OCI-LY1 (cell line): Measurements from ENCODE around the gene ADAMTSL2.

Source experiments
- H2AFZ ChIP-seq: fragments of 200-600 bp; sonication (generic), shearing (Covaris generic); 2 replicates; pipeline ENCODE4 v1.6.0; 2014; ENCODE audit warnings: antibody characterized with exemption, mild to moderate bottlenecking, low read length
- H3F3A ChIP-seq: fragments of 200-600 bp; sonication (generic), shearing (Covaris generic); 2 replicates; pipeline ENCODE4 v1.6.0; 2014; ENCODE audit warnings: mild to moderate bottlenecking, antibody characterized with exemption, low read length, moderate library complexity; ENCODE audit not compliant: insufficient read depth
- H3K27ac ChIP-seq: fragments of 200-600 bp; sonication (generic); 2 replicates; pipeline ENCODE4 v1.5.1; 2014; ENCODE audit warnings: low read length, mixed run types, mild to moderate bottlenecking, low read depth; ENCODE audit not compliant: poor library complexity, severe bottlenecking
- H3K27me3 ChIP-seq: fragments of 200-600 bp; sonication (generic); 2 replicates; pipeline ENCODE4 v1.6.0; 2014; ENCODE audit warnings: antibody characterized with exemption, mild to moderate bottlenecking, low read length, moderate library complexity; ENCODE audit not compliant: insufficient read depth
- H3K36me3 ChIP-seq: fragments of 200-600 bp; sonication (generic); 2 replicates; pipeline ENCODE4 v1.6.1; 2014; ENCODE audit warnings: mild to moderate bottlenecking, antibody characterized with exemption, low read length, moderate library complexity, mixed read lengths; ENCODE audit not compliant: insufficient read depth
- H3K4me1 ChIP-seq: fragments of 200-600 bp; sonication (generic); 2 replicates; pipeline ENCODE4 v1.5.1; 2014; ENCODE audit warnings: mild to moderate bottlenecking, low read length, moderate library complexity; ENCODE audit not compliant: insufficient read depth, severe bottlenecking
- H3K4me2 ChIP-seq: fragments of 200-600 bp; sonication (generic), shearing (Covaris generic); 2 replicates; pipeline ENCODE4 v1.6.1; 2014; ENCODE audit warnings: low read length
- H3K4me3 ChIP-seq: fragments of 200-600 bp; sonication (generic); 2 replicates; pipeline ENCODE4 v1.5.1; 2014; ENCODE audit warnings: low read length, low read depth, mild to moderate bottlenecking, mixed read lengths; ENCODE audit not compliant: poor library complexity, severe bottlenecking
- H3K79me2 ChIP-seq: fragments of 200-600 bp; shearing (Covaris generic); 2 replicates; pipeline ENCODE4 v1.6.1; 2016; ENCODE audit warnings: mixed run types, low read length, mixed read lengths; ENCODE audit not compliant: insufficient read depth
- H3K9ac ChIP-seq: fragments of 200-600 bp; sonication (generic), shearing (Covaris generic); 2 replicates; pipeline ENCODE4 v1.6.1; 2014; ENCODE audit warnings: mild to moderate bottlenecking, low read length, mixed read lengths
- H3K9me2 ChIP-seq: fragments of 200-600 bp; sonication (generic), shearing (Covaris generic); 2 replicates; pipeline ENCODE4 v1.6.1; 2014; ENCODE audit warnings: low read depth, mild to moderate bottlenecking, low read length, mixed read lengths
- H3K9me3 ChIP-seq: fragments of 200-600 bp; shearing (Covaris generic); 2 replicates; pipeline ENCODE4 v1.6.1; 2014; ENCODE audit warnings: low read length, mixed read lengths
- H4K20me1 ChIP-seq: fragments of 200-600 bp; sonication (generic), shearing (Covaris generic); 2 replicates; pipeline ENCODE4 v1.6.0; 2016; ENCODE audit warnings: mild to moderate bottlenecking, low read length; ENCODE audit not compliant: insufficient read depth
- CTCF ChIP-seq: fragments of 200-600 bp; sonication (generic), shearing (Covaris generic); IDR thresholded peaks from 2 replicates; pipeline ENCODE4 v1.5.1; 2017; ENCODE audit warnings: mild to moderate bottlenecking, antibody characterized with exemption, low read length, moderate library complexity, mixed read lengths
- EZH2 ChIP-seq: fragments of 200-600 bp; sonication (generic), shearing (Covaris generic); IDR thresholded peaks from 2 replicates; pipeline ENCODE4 v1.8.0; 2017; ENCODE audit warnings: borderline replicate concordance, mixed run types, mild to moderate bottlenecking, antibody characterized with exemption, low read length, moderate library complexity, mixed read lengths

ADAMTSL2 gene

GRCh38 chr9:133584167-133584558 lies 49.7 kb downstream of the ADAMTSL2 start:
- 0 out of 2 replicates have a peak, but pooled peaks cover 8% of the 10 kb centered on the region for H3K27me3 ChIP-seq
- no peak overlapping the region for H3K4me2 ChIP-seq
- no peaks in the 10 kb centered on the region for H3K4me1 ChIP-seq

GRCh38 chr9:133584559-133585476 lies 50.3 kb downstream of the ADAMTSL2 start:
- no peak overlapping the region for H3K4me3 ChIP-seq
- no peaks in the 10 kb centered on the region for H3K9me2 ChIP-seq
- TF ChIP-seq CTCF (no peak), EZH2 (no peak)
- H2AFZ ChIP-seq, result no peak overlapping the region
- H3K9ac ChIP-seq, result no peak overlapping the region
- no peaks in the 10 kb centered on the region for H4K20me1 ChIP-seq
- H3K79me2 ChIP-seq, result no peaks in the 10 kb centered on the region
- 0 out of 2 replicates have a peak, but pooled peaks cover 4% of the 10 kb centered on the region for H3K27me3 ChIP-seq
- H3K27ac ChIP-seq, result no peak overlapping the region
- no peaks in the 10 kb centered on the region for H3F3A ChIP-seq
- H3K36me3 ChIP-seq, result no peaks in the 10 kb centered on the region
- no peaks in the 10 kb centered on the region for H3K9me3 ChIP-seq
- H3K4me1 ChIP-seq, result no peaks in the 10 kb centered on the region
- no peak overlapping the region for H3K4me2 ChIP-seq

More at GRCh38 chr9:133584167-133584558, 49.7 kb downstream of the ADAMTSL2 start:
- H2AFZ ChIP-seq, result no peak overlapping the region
- no peak overlapping the region for H3K9ac ChIP-seq
- no peak overlapping the region for H3K4me3 ChIP-seq
- no peaks in the 10 kb centered on the region for H3K36me3 ChIP-seq
- no peaks in the 10 kb centered on the region for H3K9me2 ChIP-seq
- TF ChIP-seq CTCF, result no peak
- TF ChIP-seq EZH2, result no peak
- no peak overlapping the region for H3K27ac ChIP-seq
- H3K79me2 ChIP-seq, result no peaks in the 10 kb centered on the region
- no peaks in the 10 kb centered on the region for H3F3A ChIP-seq
- no peaks in the 10 kb centered on the region for H3K9me3 ChIP-seq
- H4K20me1 ChIP-seq, result no peaks in the 10 kb centered on the region

GRCh38 chr9:133585481-133586351 lies 51.2 kb downstream of the ADAMTSL2 start:
- Histone ChIP-seq H3F3A (no peaks in the 10 kb centered on the region), H3K9me3 (no peaks in the 10 kb centered on the region), H4K20me1 (no peaks in the 10 kb centered on the region), H3K79me2 (no peaks in the 10 kb centered on the region), H3K27me3 (0 out of 2 replicates have a peak, but pooled peaks cover 3% of the 10 kb centered on the region), H3K4me3 (no peak overlapping the region), H2AFZ (no peak overlapping the region), H3K36me3 (no peaks in the 10 kb centered on the region), H3K4me2 (no peak overlapping the region), H3K27ac (no peak overlapping the region), H3K9ac (no peak overlapping the region), H3K9me2 (no peaks in the 10 kb centered on the region), H3K4me1 (no peaks in the 10 kb centered on the region)
- TF ChIP-seq EZH2 (no peak), CTCF (no peak)
